GM12878 (cell line): ENCODE data around the gene PLD5. TPM values are rescaled to one million over a fixed set of nuclear protein-coding genes. Genes with fewer than 3 reads are reported as not detected.

Source experiments
- ATAC-seq: fragments of 200-7000 bp; cut with Tn5 transposase; 3 replicates; pipeline ENCODE4 v1.9.1; 2020; ENCODE audit warnings: mild to moderate bottlenecking, moderate library complexity
- BruUV-seq: library from RNA; stranded (reverse); fragments of 400-500 nt; replicated peaks from 2 replicates; lab custom pipeline; 2021; lab: Mats Ljungman, UMichigan
- CTCF ChIA-PET: fragments of 300-600 bp; sonication (Branson Sonifier 250); formaldehyde crosslinking; extraction: SDS; loops from one replicate; lab custom pipeline; 2021; ENCODE audit warnings: inconsistent platforms; lab: Yijun Ruan, JAX
- POLR2A ChIA-PET: fragments of 350-600 bp; formaldehyde crosslinking; extraction: SDS; loops from one replicate; lab custom pipeline; 2021; ENCODE audit warnings: inconsistent platforms; lab: Charles Lee
- RAD21 ChIA-PET: fragments of 300-600 bp; sonication (Branson Sonifier 250); formaldehyde crosslinking; loops from one replicate; lab custom pipeline; 2023; ENCODE audit warnings: antibody characterized with exemption; ENCODE audit not compliant: unreplicated experiment; lab: Charles Lee
- SMC1A ChIA-PET: fragments of 300-600 bp; sonication (Branson Sonifier 250); formaldehyde crosslinking; loops from one replicate; lab custom pipeline; 2023; ENCODE audit not compliant: unreplicated experiment, uncharacterized antibody; lab: Charles Lee
- DNase-seq: peaks from one replicate; pipeline ENCODE4 v3.0.0-alpha.2; 2011; ENCODE audit warnings: low read depth, low spot score
- FAIRE-seq: peaks from 3 replicates; lab custom pipeline; 2011; peaks lifted over from hg19 to GRCh38; lab: Jason Lieb, UNC
- H2AFZ ChIP-seq: 2 replicates; pipeline ENCODE4 v1.6.0; 2011; ENCODE audit warnings: low read depth, low read length, control low read depth; ENCODE audit not compliant: control insufficient read depth
- H3K27ac ChIP-seq: 2 replicates; pipeline ENCODE4 v1.5.1; 2011; ENCODE audit warnings: control low read depth; ENCODE audit not compliant: control insufficient read depth, insufficient read depth
- H3K27me3 ChIP-seq, 2 experiments: replicated peaks in 1 of 2; 2 replicates each; pipeline versions ENCODE4 v1.6.0 to v1.6.1; 2011; ENCODE audit warnings: low read length in 1 of 2; ENCODE audit not compliant: control insufficient read depth in 2 of 2, insufficient read depth in 2 of 2
- H3K36me3 ChIP-seq, 2 experiments: 2 replicates each; pipeline ENCODE4 v1.5.1; 2011; ENCODE audit warnings: low read length in 1 of 2; ENCODE audit not compliant: control insufficient read depth in 2 of 2, insufficient read depth in 2 of 2
- H3K4me1 ChIP-seq: 2 replicates; pipeline ENCODE4 v1.6.1; 2011; ENCODE audit warnings: mild to moderate bottlenecking, low read length, moderate library complexity, mixed read lengths; ENCODE audit not compliant: control insufficient read depth, insufficient read depth
- H3K4me2 ChIP-seq: 2 replicates; pipeline ENCODE4 v1.6.0; 2011; ENCODE audit warnings: control low read depth; ENCODE audit not compliant: control insufficient read depth, insufficient read depth
- H3K4me3 ChIP-seq: fragments of 200-600 bp; sonication (generic); 2 replicates; pipeline ENCODE4 v1.5.1; 2016
- H3K79me2 ChIP-seq: 2 replicates; pipeline ENCODE4 v1.6.0; 2011; ENCODE audit warnings: low read length; ENCODE audit not compliant: control insufficient read depth, insufficient read depth
- H3K9ac ChIP-seq: 2 replicates; pipeline ENCODE4 v1.8.0; 2011; ENCODE audit warnings: low read length, control low read depth, mixed read lengths; ENCODE audit not compliant: control insufficient read depth, insufficient read depth
- H3K9me3 ChIP-seq: replicated peaks from 3 replicates; pipeline ENCODE4 v1.5.1; 2011; ENCODE audit warnings: mild to moderate bottlenecking, low read length; ENCODE audit not compliant: control insufficient read depth, insufficient read depth
- H4K20me1 ChIP-seq: 2 replicates; pipeline ENCODE4 v1.6.0; 2011; ENCODE audit not compliant: control insufficient read depth, insufficient read depth
- BCLAF1 ChIP-seq: fragments of 450-650 bp; IDR thresholded peaks from 2 replicates; pipeline ENCODE4 v1.6.1; 2017; ENCODE audit warnings: antibody characterized with exemption, mild to moderate bottlenecking, moderate library complexity
- KLF5 ChIP-seq: fragments of 450-650 bp; IDR thresholded peaks from 2 replicates; pipeline ENCODE4 v1.6.1; 2014; ENCODE audit warnings: mild to moderate bottlenecking; ENCODE audit not compliant: partially characterized antibody
- NFIC ChIP-seq: IDR thresholded peaks from 2 replicates; pipeline ENCODE4 v1.6.1; 2012; ENCODE audit warnings: low read depth, mild to moderate bottlenecking, inconsistent platforms, low read length, moderate library complexity
- PKNOX1 ChIP-seq: fragments of 450-650 bp; IDR thresholded peaks from 2 replicates; pipeline ENCODE4 v1.6.1; 2016; ENCODE audit warnings: mild to moderate bottlenecking
- RAD51 ChIP-seq: fragments of 450-650 bp; IDR thresholded peaks from 2 replicates; pipeline ENCODE4 v1.6.1; 2016; ENCODE audit warnings: moderate library complexity, mild to moderate bottlenecking, inconsistent platforms
- RB1 ChIP-seq: fragments of 450-650 bp; formaldehyde crosslinking; IDR thresholded peaks from 2 replicates; pipeline ENCODE4 v1.6.1; 2017; ENCODE audit warnings: mild to moderate bottlenecking, borderline replicate concordance
- RUNX3 ChIP-seq: IDR thresholded peaks from 2 replicates; pipeline ENCODE4 v1.6.1; 2012; ENCODE audit warnings: low read length, inconsistent platforms
- SMAD1 ChIP-seq: fragments of 450-650 bp; IDR thresholded peaks from 2 replicates; pipeline ENCODE4 v1.6.1; 2018; ENCODE audit warnings: mild to moderate bottlenecking, low read depth; ENCODE audit not compliant: partially characterized antibody
- WGBS: methylation state at CpG from one replicate; pipeline ENCODE4 v1.1.6; 2016; ENCODE audit warnings: low lambda C conversion rate; ENCODE audit not compliant: insufficient replicate concordance, insufficient coverage; ENCODE audit errors: missing lambda C conversion rate; 5-methylcytosine and 5-hydroxymethylcytosine counted together
- in situ Hi-C: fragments of 300-500 bp; cut with MboI; formaldehyde crosslinking; loops from 9 replicates; pipeline ENCODE4 v1.14.3; 2018; ENCODE audit warnings: mixed read lengths
- intact Hi-C: fragments of 100-400 bp; cut with micrococcal nuclease; formaldehyde crosslinking; loops from one replicate; pipeline ENCODE4 v1.14.2; 2022; ENCODE audit not compliant: unreplicated experiment
- polyA plus RNA-seq, 11 experiments: library from polyadenylated mRNA; depleted of rRNA in 4 of 11; unstranded in 6 of 11; stranded (reverse) in 5 of 11; fragments of >200 nt; fragmentation: Nextera tagmentation in 4 of 11; fragmentation: Illumina TruSeq in 1 of 11; extraction: Ambion mirVana in 4 of 11; extraction: Trizol in 1 of 11; gene quantifications; 1 replicate in 1 of 11; 2 replicates in 10 of 11; pipeline versions ENCODE4 v1.2.1 to v1.2.3, GENCODE V29; 2011 to 2016; ENCODE audit warnings: inconsistent platforms in 2 of 11, missing spikeins in 2 of 11, low read depth in 1 of 11
- total RNA-seq, 4 experiments: library from RNA; depleted of rRNA in 3 of 4; stranded (reverse); fragments of >200 nt in 3 of 4; fragmentation: Illumina TruSeq in 1 of 4; extraction: Trizol in 1 of 4; gene quantifications; 2 replicates each; pipeline versions ENCODE4 v1.2.1 to v1.2.3, GENCODE V29; 2013 to 2021

PLD5 gene
- total and polyA plus RNA-seq, 10 of the 15 experiments (the other 5 are each of a cell fraction or from before 2014, with no cell fraction given) = not detected

- ATAC-seq (no peak), DNase-seq (no peak), FAIRE-seq (no peak)
- in situ Hi-C loops = no loop called here
- TF ChIP-seq SMAD1 = no peak
- TF ChIP-seq BCLAF1 = no peak
- no peak for TF ChIP-seq RB1
- no peak for TF ChIP-seq RAD51
- no peak for TF ChIP-seq NFIC
- no peak for TF ChIP-seq RUNX3
- TF ChIP-seq PKNOX1 = no peak
- no peak for TF ChIP-seq KLF5
- no TSS peak for BruUV-seq
- Histone ChIP-seq H3K9me3 (no peaks in the 10 kb centered on the region), H3K27ac (no peak overlapping the region), H3K4me2 (no peak overlapping the region), H3K79me2 (no peaks in the 10 kb centered on the region), H2AFZ (no peak overlapping the region), H3K4me1 (no peaks in the 10 kb centered on the region), H3K36me3 (no peaks in the 10 kb centered on the region), H3K9ac (no peak overlapping the region), H3K4me3 (no peak overlapping the region), H3K27me3 (no peaks in the 10 kb centered on the region), H4K20me1 (no peaks in the 10 kb centered on the region)
- ChIA-PET RAD21 (no interaction called here), CTCF (no interaction called here), SMC1A (interaction anchor here (1.0 kb wide), 1 partner anchor 143 kb away, joined by 3 read pairs; no protein-coding TSS in a partner anchor), POLR2A (no interaction called here)
- intact Hi-C loops = no loop called here
- 0% methylated on average over 3 of the region's 3 CpGs for WGBS
Observed at GRCh38 chr1:242043165-242043564, 481.3 kb downstream of the PLD5 start.
